Measurements from ENCODE around the gene AOPEP.

The AOPEP gene

GRCh38 chr9:94860678-94861588, 134.4 kb downstream of the AOPEP start:
- intact Hi-C loops (cut with DNase I) = loop anchor here (10.0 kb wide), 1 partner anchor 56 kb away; no protein-coding TSS in a partner anchor

DNA sequence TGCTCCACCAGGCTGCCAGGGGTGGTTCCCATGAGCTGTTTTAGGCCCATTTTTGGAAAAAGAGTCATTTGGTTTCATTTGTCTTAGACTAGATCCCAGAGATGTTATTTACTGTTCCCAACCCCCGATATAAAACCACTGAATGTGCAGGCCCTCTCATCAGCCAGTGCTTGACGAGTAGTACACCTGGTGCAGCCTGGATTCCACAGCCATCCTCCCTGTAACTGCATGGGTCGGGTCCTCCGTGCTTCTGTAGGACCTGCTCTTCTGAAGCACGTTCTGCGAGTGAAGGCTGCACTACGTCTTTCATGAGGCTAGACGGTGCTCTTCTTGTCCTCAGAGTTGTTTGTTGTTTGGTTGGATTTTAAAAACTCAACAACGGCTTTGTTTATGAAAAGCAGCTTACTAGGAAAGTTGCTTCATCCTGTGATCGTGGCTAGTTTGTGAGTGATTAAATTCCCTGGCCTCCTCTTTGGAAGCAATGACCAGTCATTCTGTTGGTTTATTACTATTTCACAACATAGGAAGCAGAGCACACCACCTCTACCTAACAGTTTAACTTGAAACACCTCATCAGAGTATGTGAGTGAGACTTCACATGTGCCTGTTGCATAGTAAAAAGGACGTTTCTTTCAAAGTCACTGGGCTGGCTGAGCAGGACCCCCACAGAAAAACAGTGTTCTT, 135.2 kb downstream of the AOPEP start:
- no peak for DNase-seq
- intact Hi-C loops (cut with DNase I) = loop anchor here (10.0 kb wide), 1 partner anchor 57 kb away; no protein-coding TSS in a partner anchor

More at GRCh38 chr9:94860678-94861588, 134.4 kb downstream of the AOPEP start:
- no peak for DNase-seq

GRCh38 chr9:94864196-94864595, 137.7 kb downstream of the AOPEP start:
- DNase-seq = no peak
- intact Hi-C loops (cut with DNase I) = loop anchor here (10.0 kb wide), 1 partner anchor 59 kb away; no protein-coding TSS in a partner anchor

DNA sequence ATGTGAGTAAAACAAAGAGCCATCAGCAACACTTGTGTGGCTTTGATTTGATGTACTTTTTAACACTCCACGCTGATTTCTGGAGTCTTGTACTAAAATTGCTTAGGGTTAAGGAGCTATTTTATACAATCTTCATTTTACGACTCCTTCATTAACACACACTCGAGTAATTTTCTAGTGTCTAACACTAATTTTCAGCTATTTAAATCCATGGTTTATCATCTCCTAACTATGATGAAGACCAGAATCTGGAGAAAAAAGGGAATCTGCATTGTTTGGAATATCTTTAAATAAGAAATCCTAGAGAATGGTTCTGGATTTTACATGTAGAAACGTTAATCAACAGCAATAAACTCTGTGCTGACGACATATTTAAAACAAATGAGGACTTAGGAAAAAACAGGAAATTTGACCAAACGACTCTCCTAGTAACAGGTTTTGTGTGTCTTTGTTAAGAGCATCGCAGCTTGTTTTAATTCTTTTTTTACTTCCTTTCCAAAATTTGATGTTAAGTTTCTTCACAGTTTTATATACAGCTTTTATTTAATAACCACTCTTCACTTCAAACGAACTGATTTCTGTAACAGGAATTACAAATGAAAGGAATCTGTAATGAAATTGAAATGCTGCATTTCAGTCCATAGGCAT, 138.5 kb downstream of the AOPEP start:
- no peak for DNase-seq
- intact Hi-C loops (cut with DNase I) = loop anchor here (10.0 kb wide), 1 partner anchor 60 kb away; no protein-coding TSS in a partner anchor

DNA sequence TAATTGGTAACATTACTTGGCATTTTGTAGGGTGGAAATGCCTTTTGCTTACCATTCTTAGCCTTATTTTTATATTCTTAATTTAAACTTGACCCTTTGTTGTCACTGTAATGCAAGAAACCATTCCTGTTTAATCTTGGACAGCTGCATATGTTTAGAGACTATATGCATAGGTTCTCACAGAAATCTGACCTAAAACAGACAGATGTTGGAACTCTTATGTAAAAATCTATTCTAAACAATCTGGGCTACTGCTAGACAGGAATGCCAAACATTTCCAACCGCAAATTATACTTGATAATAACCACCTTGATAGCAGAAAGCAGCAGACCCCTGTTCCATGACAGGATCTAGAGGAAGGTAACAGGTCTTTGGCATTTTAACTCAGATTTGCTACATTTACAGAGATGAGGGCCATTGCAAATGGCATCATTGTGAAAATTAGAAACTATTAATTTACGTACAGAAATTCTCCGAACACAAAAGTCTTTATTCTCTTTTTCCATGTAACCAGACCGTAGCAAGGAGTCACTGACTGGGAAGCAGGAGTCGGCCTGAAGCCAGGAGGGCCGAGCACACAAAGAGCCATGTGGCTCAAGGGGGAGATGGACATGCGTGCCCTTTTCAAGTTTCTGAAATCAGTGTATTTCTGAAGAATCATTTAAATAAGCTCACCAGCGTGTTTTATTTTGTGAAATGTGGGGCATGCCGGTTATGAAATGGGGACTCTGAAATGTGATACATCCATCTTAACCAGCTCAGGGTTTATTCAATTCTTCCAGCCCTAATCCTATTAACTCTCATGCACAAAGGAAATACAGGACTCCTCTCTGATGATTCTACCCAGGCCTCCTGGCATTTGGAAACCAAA, 139.3 kb downstream of the AOPEP start:
- intact Hi-C loops (cut with DNase I) = loop anchor here (10.0 kb wide), 1 partner anchor 61 kb away; no protein-coding TSS in a partner anchor
- peak in 5 of 10 donors; percentile 16 to 51 (median 22) for DNase-seq

DNA sequence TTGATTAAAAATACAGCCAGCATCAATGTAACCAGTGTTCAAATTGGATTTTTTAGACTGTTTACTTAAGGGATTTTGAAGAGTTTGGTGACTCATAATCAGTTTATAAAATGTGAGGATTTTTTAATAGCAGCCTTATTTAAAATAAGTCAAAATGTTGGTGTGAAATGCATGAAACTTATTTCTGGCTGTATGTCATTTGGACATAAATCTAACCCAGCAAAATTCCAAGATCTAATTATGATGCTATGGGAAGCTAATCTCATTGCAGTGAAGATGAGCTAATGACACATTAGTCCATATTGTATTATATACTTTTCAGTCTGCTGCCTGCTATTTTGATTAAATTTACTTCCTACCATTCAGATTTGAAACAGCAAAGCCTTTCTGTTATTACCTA, 140.3 kb downstream of the AOPEP start:
- intact Hi-C loops (cut with DNase I) = loop anchor here (10.0 kb wide), 1 partner anchor 62 kb away; no protein-coding TSS in a partner anchor
- DNase-seq = no peak

DNA sequence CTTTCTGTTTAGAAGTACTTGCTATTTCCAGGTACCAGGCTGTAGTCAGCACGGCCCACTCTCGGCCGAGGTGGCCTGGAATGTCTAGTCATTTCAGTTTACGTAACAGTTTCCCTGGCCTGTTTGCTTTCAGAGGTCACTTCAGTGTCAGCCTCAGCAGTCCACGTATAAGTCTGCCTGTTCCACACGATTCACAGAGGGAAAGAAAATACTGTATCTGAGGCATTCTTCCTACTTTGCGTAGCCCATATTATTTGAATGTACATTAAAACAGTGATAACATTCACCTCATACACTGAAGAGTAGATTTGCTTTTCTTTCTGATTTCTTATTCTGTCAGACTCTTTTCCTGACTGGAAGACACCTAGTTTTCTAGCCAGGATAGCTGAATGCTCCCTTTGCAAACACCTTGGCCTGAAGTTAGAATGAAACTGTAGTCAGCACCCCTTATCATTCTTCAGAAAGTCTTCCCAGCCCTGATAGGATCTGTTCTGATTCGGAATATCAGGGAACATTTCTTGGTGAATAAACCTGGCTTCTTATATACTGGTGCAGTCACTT, 140.9 kb downstream of the AOPEP start:
- DNase-seq = peak in 4 of 10 donors; percentile 11 to 86 (median 20)
- intact Hi-C loops (cut with DNase I) = loop anchor here (10.0 kb wide), 1 partner anchor 63 kb away; no protein-coding TSS in a partner anchor

DNA sequence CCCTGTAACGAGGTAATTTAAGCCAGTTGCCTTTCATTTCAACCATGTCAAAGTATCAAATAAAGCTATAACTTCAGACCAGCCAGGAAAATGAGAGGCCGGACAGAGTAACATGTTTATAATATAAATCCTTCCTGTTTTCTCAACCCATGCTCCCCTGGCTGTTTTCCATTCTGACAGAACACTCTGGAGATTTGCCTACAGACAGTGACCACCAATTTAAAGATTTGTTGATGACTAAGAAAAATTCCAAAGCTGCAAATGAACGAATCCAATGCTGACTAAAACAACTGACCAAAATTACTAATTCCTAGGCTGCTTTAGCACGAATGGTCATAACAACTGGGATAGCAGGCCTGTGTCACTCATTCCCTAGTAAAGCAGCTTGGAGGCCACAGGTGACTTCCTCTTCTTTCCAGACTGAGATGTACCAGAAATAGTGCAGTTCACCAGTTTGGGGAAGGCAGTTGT, 141.4 kb downstream of the AOPEP start:
- DNase-seq = no peak
- intact Hi-C loops (cut with DNase I) = loop anchor here (10.0 kb wide), 1 partner anchor 63 kb away; no protein-coding TSS in a partner anchor

- no peak for DNase-seq
- intact Hi-C loops (cut with DNase I) = loop anchor here (10.0 kb wide), 1 partner anchor 64 kb away; no protein-coding TSS in a partner anchor
Measured at GRCh38 chr9:94868464-94868863, 142.0 kb downstream of the AOPEP start.

DNA sequence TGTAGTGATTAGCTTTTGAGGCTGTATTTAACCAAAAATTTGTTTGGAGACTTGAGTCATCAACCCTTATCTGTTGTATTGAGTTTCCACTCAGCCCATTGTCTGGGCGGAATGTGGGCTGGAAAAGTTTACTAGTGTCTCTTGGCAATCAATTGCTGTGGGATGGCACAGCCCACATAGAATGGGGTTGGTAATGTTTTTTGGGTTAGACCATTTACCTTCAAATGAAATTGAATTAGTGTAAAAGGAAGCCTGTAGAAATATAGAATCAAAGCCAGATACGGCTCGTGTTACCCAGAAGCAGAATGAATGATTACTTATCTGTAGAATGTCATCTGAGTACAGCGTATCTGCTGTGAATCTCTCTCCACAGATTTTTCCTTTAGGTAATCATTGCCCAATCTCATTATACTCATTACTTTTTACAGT, 142.9 kb downstream of the AOPEP start:
- intact Hi-C loops (cut with DNase I) = loop anchor here (10.0 kb wide), 1 partner anchor 65 kb away; no protein-coding TSS in a partner anchor
- no peak for DNase-seq

- no peak for DNase-seq
- intact Hi-C loops (cut with DNase I) = no loop called here
Measured at GRCh38 chr9:94870465-94870792, 143.9 kb downstream of the AOPEP start.

DNA sequence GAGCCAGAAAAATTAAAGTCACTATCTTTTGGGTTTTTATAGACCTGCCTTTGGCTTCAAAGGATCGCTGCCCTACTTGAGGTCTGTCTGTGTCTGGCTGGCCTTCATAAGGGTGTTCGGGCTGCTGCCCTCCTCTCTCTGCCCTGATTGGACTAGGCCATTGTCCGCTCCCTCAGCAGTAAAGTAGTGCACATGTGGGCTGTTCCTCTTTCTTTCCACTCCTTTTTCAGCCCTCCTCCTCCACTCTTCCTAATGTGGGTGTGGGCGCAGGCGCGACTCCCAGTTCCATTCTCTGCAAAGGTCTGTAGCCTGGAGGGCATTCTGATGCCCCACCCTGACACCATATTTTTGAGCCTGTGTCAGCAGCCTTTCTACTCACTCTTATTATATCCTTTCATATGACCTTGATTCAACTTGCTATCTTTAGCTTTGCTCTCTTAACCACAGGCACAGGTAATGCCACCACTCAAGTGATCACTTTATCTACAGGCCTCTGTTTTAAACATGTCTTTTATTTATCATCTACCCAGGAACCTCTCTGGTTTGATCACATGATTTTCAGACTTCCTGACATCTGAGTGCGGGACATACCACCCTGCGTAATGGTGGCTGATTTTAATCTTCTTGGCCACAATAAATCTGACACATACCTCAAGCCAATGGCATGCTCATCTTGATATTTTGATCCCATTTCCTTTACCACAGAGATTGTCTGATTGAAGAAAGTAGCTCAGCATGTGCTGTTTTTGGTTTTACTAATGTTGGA, 144.5 kb downstream of the AOPEP start:
- intact Hi-C loops (cut with DNase I) = no loop called here

GRCh38 chr9:94872083-94872833, 145.8 kb downstream of the AOPEP start:
- DNase-seq = no peak
- intact Hi-C loops (cut with DNase I) = no loop called here

More for the DNA sequence above, 144.5 kb downstream of the AOPEP start:
- DNase-seq = no peak

DNA sequence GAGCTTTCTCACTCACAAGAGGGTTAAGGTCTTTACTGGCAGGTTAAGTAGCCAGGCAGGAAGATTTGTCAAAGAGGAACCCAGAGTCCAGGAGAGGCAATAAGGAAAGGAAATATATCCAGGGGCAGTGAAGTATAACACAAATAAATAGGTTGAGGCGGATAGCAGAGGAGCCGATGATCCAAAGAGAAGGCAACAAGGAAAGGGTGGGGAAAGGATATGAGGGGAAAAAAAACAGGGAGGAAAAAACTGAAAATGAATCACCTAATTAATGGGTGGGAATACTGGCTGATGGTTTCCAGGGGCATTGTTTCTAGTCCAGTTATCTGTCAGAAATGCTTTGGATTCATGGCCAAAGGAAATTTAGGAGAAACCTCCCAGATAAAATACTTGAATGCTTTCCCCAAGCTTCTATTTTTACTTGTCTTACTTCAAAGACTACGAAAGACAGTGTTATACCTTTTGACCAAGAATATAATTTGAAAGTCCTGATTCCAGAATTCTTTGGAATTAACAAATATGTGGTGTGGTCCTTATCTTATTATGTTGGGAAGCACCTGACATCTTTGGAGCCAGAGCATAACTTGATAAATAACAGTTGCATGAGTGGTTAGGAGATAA, 146.5 kb downstream of the AOPEP start:
- intact Hi-C loops (cut with DNase I) = no loop called here
- DNase-seq = no peak

DNA sequence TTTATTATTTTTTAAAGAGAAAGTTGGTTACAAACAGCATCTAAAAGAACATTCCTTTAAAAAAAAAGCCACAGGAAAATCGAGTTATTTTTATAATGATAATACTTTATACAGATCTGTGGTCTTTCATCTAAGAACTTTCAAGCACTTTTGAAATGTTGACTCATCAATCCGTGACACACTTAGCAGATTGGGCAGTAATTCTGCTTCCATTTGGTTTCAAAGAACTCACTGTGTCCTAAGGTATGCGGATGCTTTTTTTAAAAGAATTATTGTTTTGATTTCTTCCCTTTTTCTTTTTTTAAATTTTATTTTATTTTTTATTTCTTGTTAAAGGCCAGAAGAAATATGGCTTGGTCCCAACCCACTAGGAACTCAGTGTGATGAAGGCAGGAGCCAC, 147.8 kb downstream of the AOPEP start:
- no peak for DNase-seq
- intact Hi-C loops (cut with DNase I) = no loop called here

DNA sequence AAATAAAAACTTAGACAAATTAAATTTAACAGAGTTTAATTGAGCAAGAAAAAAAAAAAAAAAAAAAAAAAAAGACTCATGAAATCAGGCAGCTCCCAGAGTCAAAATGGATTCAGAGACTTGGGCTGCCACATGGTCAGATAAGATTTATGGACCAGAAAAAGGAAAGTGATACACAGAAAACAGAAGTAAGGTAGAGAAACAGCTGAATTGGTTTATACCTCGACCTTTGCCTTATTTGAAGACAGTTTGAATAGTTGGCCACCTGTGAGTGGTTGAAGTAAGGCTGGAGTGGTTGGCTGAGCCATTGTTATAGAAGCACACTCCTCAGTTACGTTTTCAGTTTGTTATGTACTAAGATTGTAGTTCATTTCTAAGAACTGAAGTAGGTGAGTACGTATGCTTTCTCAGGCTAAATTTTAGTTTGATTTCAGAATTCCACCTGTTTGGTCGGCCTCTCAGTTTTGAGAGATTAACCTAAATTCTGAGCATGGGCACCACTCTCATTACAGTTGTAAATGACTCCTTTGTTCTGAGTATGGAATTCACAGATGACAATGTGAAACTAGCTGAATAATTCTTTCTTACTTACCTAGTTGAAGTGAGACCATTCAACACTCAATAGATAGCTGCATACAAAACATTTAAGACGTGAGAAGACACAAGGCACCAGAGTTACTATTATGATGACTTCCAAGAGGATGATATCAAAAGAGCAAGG, 149.0 kb downstream of the AOPEP start:
- intact Hi-C loops (cut with DNase I) = no loop called here
- DNase-seq = no peak
